Fibroblast of pulmonary artery (primary cell): ENCODE data around the gene CEACAM18.

Experiments used
- DNase-seq: peaks from one replicate; pipeline ENCODE4 v3.0.0-alpha.2; 2010; ENCODE audit warnings: low read depth
- H3K4me3 ChIP-seq: replicated peaks from 2 replicates; pipeline ENCODE4 v1.5.1; 2011; ENCODE audit warnings: low read depth, mild to moderate bottlenecking, control low read depth, low read length, moderate library complexity
- CTCF ChIP-seq: IDR thresholded peaks from 2 replicates; pipeline ENCODE4 v1.5.1; 2011; ENCODE audit warnings: mild to moderate bottlenecking, control low read depth, low read length, inconsistent platforms; ENCODE audit errors: missing control alignments

Gene CEACAM18

GRCh38 chr19:51513968-51514367 is 35.6 kb downstream of the CEACAM18 start:
- no peak overlapping the region for H3K4me3 ChIP-seq
- no peak for TF ChIP-seq CTCF
- no peak for DNase-seq

DNA sequence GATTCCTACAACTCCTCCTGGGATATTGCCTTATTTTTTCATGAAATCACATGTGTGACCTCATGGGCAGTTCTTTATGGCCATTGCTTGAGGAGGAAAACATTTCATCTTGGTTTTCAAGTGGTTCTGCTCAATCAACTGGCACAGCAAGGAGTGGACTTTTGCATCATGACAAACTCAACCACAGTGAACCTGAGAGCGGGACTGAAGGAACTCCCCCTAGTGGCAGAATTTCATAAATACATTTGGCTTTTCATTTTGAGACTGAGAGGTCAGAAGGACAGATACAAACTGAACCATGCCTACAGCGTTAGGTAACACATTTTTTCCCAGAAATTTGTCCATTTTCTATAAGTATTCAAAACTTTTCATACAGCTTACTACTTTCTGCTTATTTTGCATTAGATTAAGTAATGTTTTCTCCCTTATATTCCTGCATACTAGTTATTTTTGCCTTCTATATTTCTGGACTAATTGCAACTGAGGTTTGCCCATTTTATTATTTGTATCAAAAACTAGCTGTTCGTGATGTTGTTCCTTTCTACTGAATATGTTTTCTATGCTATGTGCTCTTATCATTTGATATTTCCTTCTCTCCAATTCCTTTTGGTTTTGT is 36.6 kb downstream of the CEACAM18 start:
- TF ChIP-seq CTCF, result peak; percentile 89
- no peak overlapping the region for H3K4me3 ChIP-seq
- DNase-seq, result peak; percentile 69

DNA sequence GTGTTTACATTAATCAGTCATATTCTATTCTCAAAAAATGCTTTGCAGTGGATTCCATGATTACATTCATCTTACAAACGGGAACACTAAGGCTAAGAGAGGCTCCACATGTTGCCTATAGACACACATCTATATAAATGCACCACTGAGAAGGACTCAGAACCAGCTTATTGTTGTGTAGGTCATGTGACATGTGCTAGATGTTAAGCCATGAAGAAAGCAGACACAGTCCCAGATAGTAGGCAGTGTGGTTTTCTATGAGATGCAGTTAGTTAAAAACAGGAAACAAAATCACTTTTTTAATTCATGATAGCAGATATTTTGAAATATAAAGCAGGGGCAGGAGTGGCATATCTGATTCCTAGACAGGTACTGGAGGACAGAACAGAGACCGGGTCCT is 42.4 kb downstream of the CEACAM18 start:
- no peak for TF ChIP-seq CTCF
- no peak overlapping the region for H3K4me3 ChIP-seq
- no peak for DNase-seq

GRCh38 chr19:51521357-51521756 is 43.0 kb downstream of the CEACAM18 start:
- TF ChIP-seq CTCF, result no peak
- no peak overlapping the region for H3K4me3 ChIP-seq
- no peak for DNase-seq

GRCh38 chr19:51521781-51522180 is 43.4 kb downstream of the CEACAM18 start:
- no peak for DNase-seq
- no peak overlapping the region for H3K4me3 ChIP-seq
- TF ChIP-seq CTCF, result no peak

DNA sequence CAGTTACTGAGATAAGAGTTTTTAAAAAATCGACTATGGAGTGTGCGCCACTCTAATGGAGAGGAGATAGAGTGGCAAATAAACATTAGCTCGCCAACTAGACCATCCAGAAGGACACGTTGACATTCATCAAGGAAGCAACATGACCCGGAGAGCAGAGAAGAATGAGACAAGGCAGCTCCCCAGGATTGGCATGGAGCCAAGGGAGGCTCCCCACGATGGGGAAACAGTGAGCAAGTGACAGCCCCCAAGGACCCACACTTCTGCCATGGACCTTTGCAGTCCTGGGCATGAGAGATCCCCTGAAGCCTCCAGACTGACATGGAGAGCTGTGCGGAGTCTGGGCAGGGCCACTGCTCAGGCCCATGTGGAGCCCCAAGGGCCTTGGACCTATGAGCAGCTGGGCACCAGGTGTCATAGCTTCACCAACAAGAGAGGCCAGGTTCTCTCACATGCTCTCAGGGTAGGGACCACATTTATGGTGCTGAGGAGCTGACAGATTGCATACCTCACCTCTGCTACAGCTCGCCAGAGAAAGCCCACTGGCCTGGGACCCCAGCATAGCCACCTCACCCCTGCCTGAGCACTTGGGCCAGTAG is 46.4 kb downstream of the CEACAM18 start:
- no peak for DNase-seq
- no peak overlapping the region for H3K4me3 ChIP-seq
- no peak for TF ChIP-seq CTCF

- no peak for TF ChIP-seq CTCF
- no peak for DNase-seq
- H3K4me3 ChIP-seq, result no peak overlapping the region
These were observed 47.3 kb downstream of the CEACAM18 start for GRCh38 chr19:51525651-51526050.
